HG02938 (cell line): ENCODE measurements around the gene BTBD2.
A peak's percentile ranks its signal among the peaks of the same experiment; 100 is the strongest.

Source experiments
- ATAC-seq: cut with Tn5 transposase; IDR thresholded peaks from one replicate; pipeline ENCODE4 v1.9.1; 2021; ENCODE audit warnings: mild to moderate bottlenecking, moderate library complexity; ENCODE audit not compliant: unreplicated experiment

BTBD2 gene

DNA sequence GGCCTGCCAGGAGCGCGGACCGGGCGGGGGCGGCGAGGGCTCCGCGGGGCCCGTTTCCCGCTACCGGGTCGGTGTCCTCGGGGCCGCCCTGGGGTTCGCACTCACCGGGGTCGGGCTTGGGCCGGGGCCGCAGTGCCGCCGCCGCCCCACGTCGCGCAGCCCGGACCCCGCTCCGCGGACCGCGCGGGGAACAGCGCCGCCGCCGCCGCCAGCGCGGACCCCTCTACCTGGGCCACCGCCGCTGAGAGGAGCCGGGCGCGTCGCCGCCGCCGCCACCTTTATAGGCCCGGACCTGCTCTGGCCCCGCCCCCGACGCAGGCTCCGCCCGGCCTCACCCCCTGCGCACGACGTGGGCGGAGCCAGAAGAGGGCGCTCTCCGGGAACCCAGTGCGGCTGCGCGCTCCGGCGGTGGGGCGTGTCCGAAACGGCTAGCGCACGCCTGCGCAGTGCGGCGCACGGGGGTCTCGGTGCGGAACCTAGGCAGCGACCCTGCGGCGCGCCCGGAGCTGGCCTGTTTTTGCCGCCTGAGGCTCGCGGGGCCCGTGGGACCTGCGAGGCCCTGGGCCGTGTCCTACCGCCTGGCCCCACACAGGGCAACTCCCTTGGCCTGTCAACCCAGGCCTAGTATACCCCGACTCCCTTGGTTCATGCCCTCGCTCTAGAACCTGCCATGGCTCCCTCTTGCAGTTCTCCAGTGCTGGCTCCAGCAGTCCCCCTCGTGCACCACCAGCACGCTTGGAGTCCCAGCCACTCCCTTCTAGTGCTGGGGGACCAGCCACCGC is 35.7 kb upstream of the BTBD2 start, which contains the start of gene MKNK2:
Gene MKNK2, minus strand, starts transcription at position 254 of the 782 bp plus-strand sequence. CDS start 393 bp downstream, outside the sequence.
- peak; percentile 39 for ATAC-seq

DNA sequence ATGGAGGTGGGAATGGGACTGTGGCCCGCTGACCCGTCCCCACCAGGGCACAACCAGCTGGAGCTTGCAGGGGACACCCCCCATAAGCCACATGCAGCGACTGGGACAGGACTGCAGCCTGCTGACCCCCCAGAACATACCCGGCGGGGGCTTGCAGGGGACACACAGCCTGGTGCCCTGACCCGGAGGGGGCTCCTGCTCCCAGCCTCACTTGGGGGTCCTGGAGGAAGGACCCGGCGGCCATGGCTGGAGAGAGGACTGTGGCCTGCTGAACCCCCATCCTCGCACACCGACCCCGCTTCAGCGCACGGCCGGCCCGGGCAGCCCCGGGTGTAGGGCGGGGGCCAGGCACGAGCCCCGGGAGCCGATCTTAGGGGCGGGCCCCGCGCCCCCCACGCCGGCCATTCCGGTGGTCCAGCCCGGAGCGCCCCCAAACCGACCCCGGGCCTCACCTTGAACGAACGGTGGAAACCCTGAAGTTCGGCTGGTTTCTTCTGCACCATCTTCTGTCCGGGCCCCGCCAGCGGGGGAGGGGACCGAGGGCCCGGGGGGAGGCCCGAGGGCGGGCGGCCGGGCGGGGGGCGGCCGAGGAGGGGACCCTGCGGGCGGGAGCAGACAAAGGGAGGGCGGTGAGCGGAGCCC is 35.0 kb upstream of the BTBD2 start:
- peak; percentile 2 for ATAC-seq

DNA sequence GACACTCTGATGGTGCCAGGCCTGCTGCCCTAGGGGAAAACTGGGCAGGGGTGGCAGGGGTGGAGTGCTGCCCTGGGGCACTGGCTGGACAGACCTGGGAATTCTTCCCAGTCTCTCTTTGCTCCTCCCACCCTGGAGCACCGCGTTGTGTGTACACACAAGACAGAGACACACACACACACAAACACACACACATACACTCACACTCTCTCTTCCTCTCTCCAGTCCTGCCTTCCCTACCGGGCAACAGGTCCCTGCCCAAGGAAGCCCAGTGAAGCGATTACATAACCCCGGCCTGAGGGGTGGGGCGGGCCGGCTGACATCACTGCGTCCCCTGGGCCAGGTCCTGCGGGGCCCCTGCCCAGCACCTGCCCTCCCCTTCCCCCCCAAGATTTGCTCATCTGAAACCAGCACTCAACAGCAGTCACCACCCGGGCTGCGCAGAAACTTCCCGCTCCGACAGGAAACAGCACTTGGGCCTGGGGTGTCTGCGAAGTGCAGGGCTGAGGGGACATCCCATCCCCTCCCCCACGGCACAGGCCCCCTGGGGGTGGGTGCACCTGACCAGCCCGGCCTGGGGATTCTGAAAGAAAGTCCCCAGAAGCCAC is 34.3 kb upstream of the BTBD2 start:
- ATAC-seq, result no peak

DNA sequence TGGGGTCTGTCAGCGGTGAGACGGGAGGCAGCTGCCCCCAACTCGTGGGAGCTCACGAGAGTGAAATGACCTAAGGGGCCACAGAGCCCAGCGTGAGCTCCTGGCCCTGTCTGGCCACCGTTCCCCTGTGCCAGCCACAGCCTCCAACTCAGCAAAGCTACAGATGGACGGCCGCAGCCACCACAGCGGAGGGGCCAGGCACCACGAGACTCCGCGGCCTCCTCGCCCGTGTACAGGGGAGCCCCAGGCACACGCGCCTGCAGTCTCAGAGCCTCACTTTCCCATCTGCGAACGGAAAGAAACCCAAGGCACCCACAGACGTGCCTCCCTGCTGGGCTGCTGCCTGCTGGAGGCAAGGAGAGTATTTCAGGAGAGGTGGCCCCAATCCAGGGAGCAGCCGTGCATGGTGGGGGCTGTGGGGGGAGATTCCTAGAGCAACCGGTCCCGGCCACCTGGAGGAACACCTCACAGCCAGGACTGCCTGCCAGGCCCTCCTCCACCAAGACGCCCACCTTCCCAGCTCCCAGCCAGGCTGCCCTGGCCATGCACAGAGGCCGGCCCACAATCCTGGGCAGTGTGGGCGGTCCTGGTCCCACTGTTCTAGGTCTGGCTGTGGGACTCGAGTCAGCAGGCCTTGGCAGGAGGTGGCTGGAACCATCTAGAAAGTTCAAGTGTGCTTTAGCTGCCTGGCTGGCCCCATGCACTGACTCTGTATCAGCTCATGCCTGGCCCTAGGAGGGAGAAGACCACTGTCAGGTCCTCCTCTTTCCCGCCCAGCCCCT is 33.6 kb upstream of the BTBD2 start:
- ATAC-seq, result no peak

DNA sequence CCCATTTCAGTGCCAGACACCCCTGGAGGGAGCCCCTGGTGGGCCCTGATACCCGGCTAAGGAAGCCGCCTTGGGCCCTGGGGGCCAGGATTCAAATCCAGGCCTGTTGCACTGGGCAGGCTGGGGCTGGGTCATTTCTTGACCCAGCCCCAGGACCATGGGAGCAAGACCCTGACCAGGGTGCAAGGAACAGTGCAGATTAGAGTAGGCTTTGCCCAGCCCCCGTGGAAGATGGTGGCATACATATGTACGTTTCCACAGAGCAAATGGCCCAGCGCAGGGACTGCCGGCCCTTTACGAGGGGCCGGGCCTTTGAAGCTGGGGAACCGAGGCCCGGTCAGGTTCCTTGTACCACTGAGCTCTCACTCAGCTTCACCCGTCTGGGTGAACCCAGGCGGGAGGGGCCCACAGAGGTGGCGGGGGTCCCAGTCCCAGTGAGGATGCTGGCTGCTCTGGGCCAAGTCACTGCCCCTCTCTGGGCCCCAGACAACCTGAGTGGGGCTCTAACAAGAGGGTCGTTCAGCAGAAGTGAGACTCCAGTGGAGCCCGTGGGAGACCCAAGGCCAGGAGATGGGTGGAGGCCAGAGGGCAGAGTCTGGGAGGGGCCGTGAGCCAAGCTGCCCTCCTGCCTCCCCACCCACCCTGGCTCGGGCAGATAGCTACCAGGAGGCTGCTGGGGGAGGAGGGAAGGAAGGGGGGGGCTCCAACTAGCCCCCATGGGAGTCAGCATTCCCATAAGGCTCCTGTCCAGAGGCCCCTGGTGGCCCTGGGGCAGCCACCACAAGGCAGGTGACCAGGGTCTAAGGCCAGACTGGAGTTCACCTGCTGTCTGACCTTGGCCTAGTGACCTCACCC is 32.8 kb upstream of the BTBD2 start:
- no peak for ATAC-seq

DNA sequence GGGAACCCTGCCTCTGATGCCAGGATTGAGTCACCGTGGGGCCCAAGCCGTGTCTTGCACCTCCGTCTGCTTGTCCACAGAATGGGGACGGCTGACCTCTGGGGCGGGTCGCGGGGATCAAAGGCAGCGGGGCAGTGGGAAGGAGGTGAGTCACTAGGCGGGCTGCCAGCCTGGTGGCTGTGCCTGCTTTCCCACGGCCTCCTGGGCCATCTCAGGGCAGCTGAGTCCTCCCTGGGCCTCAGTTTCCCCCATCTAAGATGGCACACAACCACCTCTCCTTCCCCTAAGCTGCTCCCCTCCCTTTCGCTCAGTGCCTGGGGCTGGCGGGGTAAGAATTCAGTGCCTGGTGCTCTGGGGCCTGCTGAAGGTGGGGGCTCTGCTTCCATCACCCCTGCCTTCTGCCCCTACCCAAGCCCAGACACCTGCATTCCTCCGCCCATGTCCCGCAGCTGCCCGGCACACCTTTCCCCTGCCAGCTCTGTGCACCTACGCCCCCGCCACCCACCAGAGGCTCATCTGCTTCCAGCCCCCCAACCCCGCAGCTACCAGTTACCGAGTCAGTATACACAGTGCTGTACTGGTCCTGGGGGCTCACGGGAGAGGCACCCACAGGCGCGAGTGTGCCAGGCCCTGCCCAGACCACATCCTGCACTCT is 32.1 kb upstream of the BTBD2 start:
- ATAC-seq, result no peak

DNA sequence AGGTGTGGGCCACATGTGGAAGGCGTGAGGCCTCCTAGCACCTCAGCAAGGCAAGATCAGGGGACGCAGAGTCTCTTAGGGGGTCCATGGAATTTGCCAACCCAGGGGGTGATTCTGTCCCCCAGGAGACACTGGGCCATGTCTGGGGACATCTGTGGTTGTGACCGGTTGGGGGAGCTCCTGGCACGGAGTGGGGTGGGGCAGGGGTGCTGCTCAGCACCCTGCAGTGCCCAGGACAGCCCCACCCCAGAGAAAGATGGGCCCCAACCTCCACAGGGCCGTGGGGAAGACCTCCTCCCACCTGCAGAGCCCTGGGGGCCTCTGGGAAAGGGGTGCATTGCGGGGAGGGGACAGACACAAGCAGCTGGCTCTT is 31.5 kb upstream of the BTBD2 start:
- no peak for ATAC-seq

DNA sequence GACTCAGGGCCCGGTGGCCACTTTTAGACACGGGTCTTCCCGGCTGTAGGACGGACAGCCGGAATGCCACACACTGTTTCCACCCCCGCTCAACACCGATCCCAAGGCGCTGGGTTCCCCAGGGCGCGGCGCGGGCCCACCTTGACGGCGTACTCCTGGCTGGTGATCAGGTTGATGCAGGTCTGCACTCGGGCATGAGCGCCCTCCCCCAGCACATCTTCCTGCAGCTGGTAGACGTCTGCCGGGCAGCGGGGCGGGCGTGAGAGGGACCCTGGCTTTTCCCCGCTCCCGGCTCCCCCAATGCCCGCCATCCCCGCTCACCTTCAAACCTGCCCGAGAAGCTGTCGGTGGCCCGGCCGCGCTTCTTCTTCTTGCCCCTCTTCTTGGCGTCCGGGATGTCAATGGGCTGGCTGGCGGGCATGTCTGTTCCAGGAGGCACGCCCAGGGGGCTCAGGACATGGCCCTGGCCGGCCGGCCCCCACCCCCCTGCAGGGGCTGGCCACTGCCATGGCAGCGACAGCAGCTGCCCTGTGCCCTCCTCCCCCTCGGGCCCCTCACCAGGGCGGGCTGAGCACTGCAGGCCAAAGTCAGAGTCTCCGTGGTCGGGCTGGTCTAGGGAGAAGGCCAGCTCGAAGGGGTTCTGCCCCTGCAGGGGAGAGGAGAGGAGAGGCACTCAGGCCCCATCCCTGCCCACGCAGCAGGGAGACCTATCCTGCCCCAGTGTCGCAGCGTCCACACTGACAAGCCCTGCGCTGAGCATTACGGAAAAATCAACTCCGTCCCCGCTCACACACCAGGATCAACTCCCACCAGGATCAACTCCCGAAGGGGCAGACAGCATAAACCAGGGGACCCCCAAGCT is 30.8 kb upstream of the BTBD2 start:
- no peak for ATAC-seq

DNA sequence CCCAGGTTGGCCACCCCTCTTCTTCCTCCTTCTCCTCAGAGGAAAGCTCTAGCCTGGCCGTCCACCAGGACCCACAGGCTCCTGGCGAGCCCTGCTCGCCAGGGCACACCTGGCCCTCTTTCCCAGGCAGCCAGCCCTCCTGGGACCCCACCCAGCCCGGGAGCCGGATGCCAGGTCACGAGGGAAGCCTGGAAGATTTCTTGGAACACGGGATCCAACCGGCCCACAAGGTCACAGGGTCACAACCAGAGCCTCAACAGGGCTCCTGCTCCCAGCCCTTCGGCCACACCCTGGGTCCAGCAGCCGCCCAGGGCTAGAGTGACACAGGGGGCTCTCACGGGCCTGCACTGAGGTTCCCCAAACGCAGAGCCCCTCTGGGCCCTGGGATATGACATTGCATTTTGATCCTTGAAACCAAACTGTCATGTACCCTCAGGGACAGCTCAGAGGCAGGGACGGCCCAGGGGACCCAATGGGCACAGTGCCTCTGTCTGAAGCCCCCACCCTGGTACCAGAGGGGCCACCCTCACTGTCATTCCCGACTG is 30.1 kb upstream of the BTBD2 start:
- no peak for ATAC-seq

DNA sequence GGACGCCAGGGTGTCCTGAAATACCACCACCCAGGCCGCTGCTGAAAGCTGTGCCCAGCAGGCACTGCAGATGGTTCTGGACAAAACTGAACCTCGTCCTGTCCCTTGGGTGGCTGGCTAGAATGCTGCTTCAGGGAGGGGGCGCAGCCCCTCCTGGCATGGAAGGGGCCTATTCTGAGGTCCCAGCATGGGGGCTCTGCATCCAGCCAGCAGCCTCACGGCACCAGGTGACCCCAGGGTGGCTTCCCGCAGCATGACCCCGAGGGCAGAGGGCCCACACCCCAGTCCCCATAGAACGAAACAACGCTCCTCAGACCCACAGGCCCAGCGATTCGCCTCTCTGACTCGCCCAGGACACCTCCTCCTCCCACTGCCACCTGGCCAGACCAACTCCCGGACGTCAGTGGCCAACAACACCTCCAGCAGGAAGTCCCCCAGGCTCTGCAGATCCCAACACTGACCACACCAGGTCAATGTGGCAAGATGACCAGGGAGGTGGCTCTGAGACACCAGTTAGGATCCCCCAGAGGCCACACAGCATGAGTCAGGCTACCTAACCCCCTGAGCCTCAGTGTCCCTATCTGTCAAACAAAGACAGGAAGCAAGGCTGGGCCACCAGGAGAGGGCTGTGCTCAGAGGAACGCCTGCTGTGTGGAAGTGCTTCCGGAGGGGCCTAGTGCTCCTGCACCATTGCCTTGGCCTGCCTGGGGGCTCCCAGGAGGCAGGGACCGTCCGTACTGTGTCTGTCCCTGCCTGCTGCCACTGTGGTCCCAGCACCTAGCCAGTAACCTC is 29.4 kb upstream of the BTBD2 start:
- no peak for ATAC-seq

DNA sequence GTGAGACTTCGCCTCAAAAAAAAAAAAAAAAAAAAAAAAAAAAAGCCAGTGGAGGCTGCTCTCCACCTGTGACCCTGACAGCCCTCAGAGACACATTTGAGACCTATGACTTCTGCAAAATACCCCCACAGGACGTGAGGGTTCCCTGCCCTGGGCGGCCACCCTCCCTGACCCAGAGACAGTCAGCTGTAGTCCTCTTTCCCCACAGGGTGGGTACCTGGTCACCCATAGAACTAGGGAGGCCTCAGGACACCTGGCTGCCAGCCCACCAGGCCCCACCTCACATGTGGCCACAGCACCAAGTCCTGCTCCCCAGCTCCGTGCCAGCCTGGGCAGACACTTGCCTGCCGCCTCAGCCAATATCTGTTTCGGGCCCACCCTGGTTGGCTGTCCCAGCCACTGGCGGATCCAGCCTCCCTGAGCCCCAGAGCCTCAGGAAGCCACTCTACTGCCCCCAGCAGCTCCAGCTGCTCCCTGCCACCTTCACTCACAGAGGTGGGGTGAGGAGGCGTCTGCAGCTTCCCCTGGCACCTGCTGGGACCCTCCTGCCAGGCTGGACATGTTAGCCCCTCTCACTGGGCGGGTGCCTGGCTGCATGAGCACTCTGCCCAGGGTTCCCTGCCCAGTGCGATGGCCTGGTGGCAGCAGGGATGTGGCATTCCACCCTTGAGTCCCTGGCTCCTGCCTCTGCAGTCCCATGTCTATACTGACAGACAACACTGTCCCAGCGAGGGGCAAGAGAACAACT is 28.6 kb upstream of the BTBD2 start:
- ATAC-seq, result no peak

DNA sequence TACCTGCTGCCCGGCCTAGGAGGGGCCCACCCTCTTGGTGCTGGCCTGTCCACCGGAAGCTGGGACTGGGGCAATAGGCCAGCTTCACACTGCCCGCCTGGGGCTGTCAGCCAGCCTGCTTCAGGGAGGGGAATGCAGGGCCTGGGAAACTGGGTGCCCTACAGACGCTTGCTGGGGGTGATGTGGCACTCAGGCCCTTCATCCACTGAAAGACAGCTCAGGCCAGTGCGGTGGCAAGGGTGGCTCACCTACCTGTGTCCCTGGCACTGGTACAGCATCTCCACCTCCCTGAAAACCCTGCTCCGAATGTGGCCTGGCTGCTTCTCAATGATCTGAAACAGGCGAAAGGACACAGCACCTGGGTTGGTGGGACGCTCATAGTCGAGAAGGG is 27.7 kb upstream of the BTBD2 start:
- ATAC-seq, result no peak

DNA sequence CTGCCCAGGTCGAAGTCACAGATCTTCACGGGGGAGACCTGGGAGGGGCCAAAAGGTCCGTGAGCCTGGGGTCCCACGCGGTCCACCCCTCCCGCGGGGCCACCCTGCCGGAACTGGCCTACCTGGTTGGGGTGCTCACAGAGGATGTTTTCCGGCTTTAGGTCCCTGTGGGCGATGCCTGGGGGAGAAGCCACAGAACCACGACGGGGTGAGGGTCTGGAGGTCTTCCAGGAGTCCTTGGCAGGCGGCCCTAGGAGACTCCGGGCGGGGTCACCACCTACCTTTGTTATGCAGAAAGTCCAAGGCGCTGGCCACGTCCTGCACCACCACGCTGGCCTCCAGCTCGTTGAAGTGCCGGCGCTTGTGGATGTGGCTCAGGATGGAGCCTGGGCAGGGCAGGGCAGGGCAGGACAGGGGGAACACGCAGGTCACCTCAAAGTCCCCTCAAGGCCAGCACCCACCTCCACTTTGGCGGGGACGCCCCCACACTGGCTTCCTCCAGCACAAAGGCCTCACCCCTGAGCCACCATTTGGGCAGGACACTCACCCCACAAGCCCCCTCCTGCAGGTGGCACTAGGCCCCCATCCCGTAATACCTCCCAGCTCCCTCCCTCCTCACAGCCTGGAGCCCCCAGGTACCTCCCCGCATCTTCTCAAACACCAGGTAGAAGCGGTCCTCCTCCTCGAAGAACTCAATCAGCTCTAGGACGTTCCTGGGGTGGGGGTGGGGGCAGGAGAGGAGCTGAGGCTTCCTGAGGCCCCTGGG is 27.2 kb upstream of the BTBD2 start:
- peak; percentile 7 for ATAC-seq

DNA sequence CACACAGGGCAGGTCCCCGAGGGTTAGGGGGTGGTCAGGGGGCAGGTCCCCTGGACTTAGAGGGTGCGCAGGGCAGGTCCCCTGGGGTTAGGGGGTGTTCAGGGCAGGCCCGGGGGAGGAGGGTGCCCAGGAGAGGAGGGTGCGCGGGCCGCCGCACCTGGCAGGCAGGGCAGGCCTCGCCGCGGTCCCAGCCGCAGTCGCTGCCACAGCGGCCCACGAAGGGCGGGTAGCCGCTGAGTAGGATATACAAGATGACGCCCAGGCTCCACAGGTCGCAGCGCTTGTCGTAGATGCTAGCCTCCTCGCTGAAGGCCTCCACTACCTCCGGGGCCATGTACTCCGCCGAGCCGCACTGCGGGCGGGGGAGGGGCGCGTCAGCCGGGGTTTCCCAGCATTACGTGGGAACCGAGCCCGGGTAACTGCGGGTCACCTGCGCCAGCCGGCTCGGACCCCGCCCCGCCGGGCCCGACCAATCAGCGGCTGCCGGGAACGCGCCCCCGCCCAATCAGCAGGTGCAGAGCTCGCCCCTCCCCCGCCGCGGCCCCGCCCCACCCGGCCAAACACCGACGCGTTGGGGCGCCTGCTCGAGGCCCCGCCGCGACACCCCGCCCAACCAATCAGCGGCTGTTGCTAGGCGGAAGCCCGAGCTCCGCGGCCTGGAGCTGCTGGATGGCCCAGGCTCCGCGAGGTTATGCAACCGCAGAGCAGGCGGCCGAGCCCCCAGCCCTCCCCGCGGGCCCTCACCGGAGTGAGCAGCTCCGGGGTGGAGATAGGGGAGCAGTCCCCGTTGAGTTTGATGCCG is 26.4 kb upstream of the BTBD2 start:
- ATAC-seq, result peak; percentile 44

DNA sequence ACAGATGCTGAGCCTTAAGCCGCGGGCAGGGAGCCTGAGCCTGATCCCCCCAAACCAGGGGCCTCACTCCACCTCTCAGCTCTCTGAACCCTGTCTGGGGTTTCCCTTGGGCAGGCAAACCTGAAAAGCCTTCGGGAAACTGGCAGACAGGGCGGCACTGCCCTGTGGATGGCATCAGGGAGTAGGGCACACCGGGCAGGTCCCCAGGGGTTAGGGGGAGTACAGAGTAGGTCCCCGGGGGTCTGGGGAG is 25.8 kb upstream of the BTBD2 start:
- no peak for ATAC-seq
